CD14-positive monocyte (primary cell): Measurements from ENCODE around the gene TYRP1. TPM values are rescaled to one million over a fixed set of nuclear protein-coding genes. Genes with fewer than 3 reads are reported as not detected.

Source experiments
- DNase-seq, 3 donors: peaks; one replicate each; pipeline ENCODE4 v3.0.0-alpha.2; 2011 to 2022
- H2AFZ ChIP-seq: 2 replicates; pipeline ENCODE4 v1.6.0; 2012; ENCODE audit warnings: mild to moderate bottlenecking, low read depth, low read length, inconsistent platforms; ENCODE audit not compliant: insufficient read depth, poor library complexity, severe bottlenecking
- H3K27ac ChIP-seq, 2 donors: 1 replicate in 1 of 2; 2 replicates in 1 of 2; pipeline ENCODE4 v1.5.1; 2012 to 2013; ENCODE audit warnings: low read length in 2 of 2, control low read depth in 1 of 2, inconsistent platforms in 1 of 2, low read depth in 1 of 2, mild to moderate bottlenecking in 1 of 2
- H3K27me3 ChIP-seq, 2 donors: one replicate each; pipeline versions ENCODE4 v1.6.0 to v1.6.1; 2011 to 2013; ENCODE audit warnings: low read length in 2 of 2; ENCODE audit not compliant: control insufficient read depth in 2 of 2, insufficient read depth in 2 of 2
- H3K36me3 ChIP-seq, 2 donors: replicated peaks in 1 of 2; 1 replicate in 1 of 2; 2 replicates in 1 of 2; pipeline versions ENCODE4 v1.5.1 to v1.6.1; 2012 to 2013; ENCODE audit warnings: low read length in 2 of 2, control low read depth in 1 of 2, inconsistent platforms in 1 of 2, mild to moderate bottlenecking in 1 of 2; ENCODE audit not compliant: insufficient read depth in 2 of 2, control insufficient read depth in 1 of 2
- H3K4me1 ChIP-seq, 2 donors: 1 replicate in 1 of 2; 2 replicates in 1 of 2; pipeline versions ENCODE4 v1.5.1 to v1.6.1; 2012 to 2013; ENCODE audit warnings: low read length in 2 of 2, control low read depth in 1 of 2, inconsistent platforms in 1 of 2, mild to moderate bottlenecking in 1 of 2, moderate library complexity in 1 of 2; ENCODE audit not compliant: insufficient read depth in 2 of 2, control insufficient read depth in 1 of 2
- H3K4me2 ChIP-seq: replicated peaks from 2 replicates; pipeline ENCODE3; 2012; ENCODE audit warnings: low read length, moderate library complexity, mild to moderate bottlenecking; ENCODE audit not compliant: poor library complexity, severe bottlenecking; ENCODE audit errors: extremely low read depth
- H3K4me3 ChIP-seq, 3 experiments: fragments of 200-600 bp in 1 of 3; sonication (generic) in 1 of 3; replicated peaks in 1 of 3; 1 replicate in 2 of 3; 2 replicates in 1 of 3; pipeline ENCODE4 v1.5.1; 2011 to 2013; ENCODE audit warnings: low read length in 3 of 3, mild to moderate bottlenecking in 3 of 3, control low read depth in 2 of 3, low read depth in 2 of 3, inconsistent platforms in 1 of 3, moderate library complexity in 1 of 3
- H3K79me2 ChIP-seq: 2 replicates; pipeline ENCODE4 v1.6.0; 2012; ENCODE audit warnings: mild to moderate bottlenecking, control low read depth, inconsistent platforms, low read length, moderate library complexity; ENCODE audit not compliant: insufficient read depth
- H3K9ac ChIP-seq: 2 replicates; pipeline ENCODE4 v1.6.0; 2017; ENCODE audit warnings: low read length, mild to moderate bottlenecking; ENCODE audit not compliant: insufficient read depth, poor library complexity, severe bottlenecking
- H3K9me3 ChIP-seq, 2 donors: replicated peaks in 1 of 2; 1 replicate in 1 of 2; 2 replicates in 1 of 2; pipeline versions ENCODE4 v1.5.1 to v1.6.1; 2012 to 2013; ENCODE audit warnings: low read length in 2 of 2, control low read depth in 1 of 2; ENCODE audit not compliant: control insufficient read depth in 1 of 2, insufficient read depth in 1 of 2
- H4K20me1 ChIP-seq: 2 replicates; pipeline ENCODE4 v1.6.0; 2012; ENCODE audit warnings: mild to moderate bottlenecking, low read length, control low read depth, moderate library complexity; ENCODE audit not compliant: insufficient read depth
- H3K27ac Mint-ChIP-seq, 7 donors: one replicate each; pipeline ENCODE4 v1.8.0; 2020; ENCODE audit warnings: mild to moderate bottlenecking in 7 of 7, mixed read lengths in 7 of 7, moderate library complexity in 6 of 7, inconsistent platforms in 2 of 7
- H3K27me3 Mint-ChIP-seq, 3 donors: one replicate each; pipeline ENCODE4 v1.8.0; 2021 to 2022; ENCODE audit warnings: low read depth in 3 of 3, mild to moderate bottlenecking in 3 of 3, mixed read lengths in 3 of 3, moderate library complexity in 3 of 3, inconsistent platforms in 1 of 3
- H3K36me3 Mint-ChIP-seq, 2 donors: one replicate each; pipeline ENCODE4 v1.8.0; 2020; ENCODE audit warnings: mixed read lengths in 2 of 2, inconsistent platforms in 1 of 2, mild to moderate bottlenecking in 1 of 2
- H3K4me1 Mint-ChIP-seq: one replicate; pipeline ENCODE4 v1.8.0; 2020; ENCODE audit warnings: mild to moderate bottlenecking, mixed read lengths
- H3K4me3 Mint-ChIP-seq, 2 donors: one replicate each; pipeline ENCODE4 v1.8.0; 2020; ENCODE audit warnings: mild to moderate bottlenecking in 2 of 2, mixed read lengths in 2 of 2, moderate library complexity in 1 of 2
- H3K9me3 Mint-ChIP-seq, 7 donors: one replicate each; pipeline ENCODE4 v1.8.0; 2020 to 2022; ENCODE audit warnings: mixed read lengths in 7 of 7, mild to moderate bottlenecking in 6 of 7, moderate library complexity in 6 of 7, inconsistent platforms in 2 of 7
- CTCF ChIP-seq: fragments of 200-600 bp; IDR thresholded peaks from one replicate; pipeline ENCODE4 v1.8.0; 2022; ENCODE audit warnings: antibody characterized with exemption, mild to moderate bottlenecking
- WGBS: methylation state at CpG from one replicate; pipeline ENCODE4 v1.1.5; 2013; ENCODE audit warnings: missing lambda C conversion rate; ENCODE audit not compliant: insufficient coverage; 5-methylcytosine and 5-hydroxymethylcytosine counted together
- intact Hi-C, 2 donors: fragments of 100-400 bp; cut with micrococcal nuclease; formaldehyde crosslinking; loops; one replicate each; pipeline versions ENCODE4 v1.15.0 to v1.15.1; 2023
- polyA plus RNA-seq, 3 donors: library from polyadenylated mRNA; depleted of rRNA in 1 of 3; unstranded in 2 of 3; stranded (reverse) in 1 of 3; fragments of 300-500 nt in 2 of 3; fragments of >200 nt in 1 of 3; fragmentation: Illumina TruSeq in 2 of 3; gene quantifications; 1 replicate in 2 of 3; 2 replicates in 1 of 3; pipeline ENCODE4 v1.2.3, GENCODE V29; 2012 to 2021

Gene TYRP1
- polyA plus RNA-seq, 3 donors, result not detected

- no peak overlapping the region for H3K27ac ChIP-seq
Observed at GRCh38 chr9:12689233-12689632, 4.0 kb upstream of the TYRP1 start.

GRCh38 chr9:12694013-12694412 lies 828 bp downstream of the TYRP1 start:
- no peaks in the 10 kb centered on the region for H3K36me3 ChIP-seq
- no peak for DNase-seq
- no peak overlapping the region for H3K4me2 ChIP-seq
- Mint-ChIP-seq H3K36me3 (no peaks in the 10 kb centered on the region), H3K4me1 (peaks cover 21% of the 10 kb centered on the region), H3K9me3 (peaks cover 0 to 6% (median 2%) of the 10 kb centered on the region in 7 donors), H3K27me3 (no peaks in the 10 kb centered on the region), H3K4me3 (no peak overlapping the region), H3K27ac (no peak overlapping the region)
- H3K9me3 ChIP-seq, result no peaks in the 10 kb centered on the region
- no peaks in the 10 kb centered on the region for H4K20me1 ChIP-seq
- H3K4me3 ChIP-seq, result no peak overlapping the region
- WGBS, result 95% methylated on average over 7 of the region's 8 CpGs
- peaks cover 8 to 12% of the 10 kb centered on the region in 2 donors for H3K4me1 ChIP-seq
- intact Hi-C loops, result no loop called here
- no peaks in the 10 kb centered on the region for H3K79me2 ChIP-seq
- no peaks in the 10 kb centered on the region for H3K27me3 ChIP-seq
- H3K27ac ChIP-seq, result no peak overlapping the region
- TF ChIP-seq CTCF, result no peak
- no peak overlapping the region for H2AFZ ChIP-seq
- H3K9ac ChIP-seq, result no peak overlapping the region

More at GRCh38 chr9:12689233-12689632, 4.0 kb upstream of the TYRP1 start:
- H3K4me3 Mint-ChIP-seq, result no peak overlapping the region
- H3K27me3 ChIP-seq, result no peaks in the 10 kb centered on the region
- no peaks in the 10 kb centered on the region for H3K36me3 Mint-ChIP-seq
- no peaks in the 10 kb centered on the region for H3K4me1 ChIP-seq
- no peak overlapping the region for H3K9ac ChIP-seq
- H3K27ac Mint-ChIP-seq, result no peak overlapping the region
- no peaks in the 10 kb centered on the region for H3K9me3 ChIP-seq
- no peak for TF ChIP-seq CTCF
- no peak overlapping the region for H3K4me2 ChIP-seq
- no peaks in the 10 kb centered on the region for H3K27me3 Mint-ChIP-seq
- intact Hi-C loops, result no loop called here
- H3K79me2 ChIP-seq, result no peaks in the 10 kb centered on the region
- no peak overlapping the region for H2AFZ ChIP-seq
- H3K36me3 ChIP-seq, result no peaks in the 10 kb centered on the region
- peaks cover 5% of the 10 kb centered on the region for H3K4me1 Mint-ChIP-seq
- H4K20me1 ChIP-seq, result no peaks in the 10 kb centered on the region
- no CpG with 5 or more reads among the region's 1 CpG for WGBS
- no peak for DNase-seq
- H3K9me3 Mint-ChIP-seq, result peaks cover 0 to 9% (median 3%) of the 10 kb centered on the region in 7 donors
- H3K4me3 ChIP-seq, result no peak overlapping the region
